ENCODE measurements around the gene NEMP2. TPM values are rescaled to one million over a fixed set of nuclear protein-coding genes. Genes with fewer than 3 reads are reported as not detected.

NEMP2 gene
- total RNA-seq, 1 donor from 2014 or later: 11.9 TPM

DNA sequence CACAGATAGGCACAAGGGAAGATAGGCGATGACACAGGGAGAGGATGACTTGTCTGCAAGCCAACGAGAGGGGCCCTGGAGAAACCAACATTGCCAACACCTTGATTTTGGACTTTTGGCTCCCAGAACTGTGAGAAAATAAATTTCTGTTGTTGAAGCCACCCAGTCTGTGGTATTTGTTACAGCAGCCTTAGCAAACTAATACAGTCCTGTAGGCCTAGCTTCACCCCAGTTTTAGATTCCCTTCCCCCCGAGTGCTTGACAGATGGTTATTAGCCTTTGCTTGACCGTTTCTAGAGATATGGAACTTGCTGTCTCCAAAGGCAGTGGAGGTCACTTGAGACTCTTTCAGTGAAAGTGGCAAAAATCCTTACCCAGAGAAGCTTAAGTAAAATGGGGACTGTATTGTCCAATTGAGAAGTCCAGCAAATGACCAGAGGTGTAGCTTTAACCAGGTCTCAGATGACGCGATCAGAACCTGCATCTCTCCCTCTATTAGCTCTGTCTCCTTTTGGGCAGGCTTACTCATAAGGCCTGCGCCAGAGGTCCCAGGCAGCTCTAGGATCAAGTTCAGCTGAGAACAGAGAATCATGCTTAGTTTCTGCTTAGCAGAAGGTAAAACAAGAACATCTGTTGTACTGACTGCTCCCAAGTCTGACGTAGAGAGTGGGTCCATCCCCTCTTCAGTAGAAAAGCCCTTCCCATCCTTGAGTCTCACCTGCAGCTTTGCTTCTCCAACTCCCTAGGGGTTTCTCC, 76.0 kb downstream of the NEMP2 start:
- Mint-ChIP-seq H3K36me3 (ENCODE audit: unreplicated experiment) (peaks cover 2% of the 10 kb centered on the region), H3K27me3 (ENCODE audit: unreplicated experiment) (no peaks in the 10 kb centered on the region), H3K27ac (ENCODE audit: unreplicated experiment) (no peak overlapping the region), H3K9me3 (ENCODE audit: unreplicated experiment) (no peaks in the 10 kb centered on the region), H3K4me1 (ENCODE audit: unreplicated experiment) (peaks cover 2% of the 10 kb centered on the region), H3K4me3 (ENCODE audit: unreplicated experiment) (no peak overlapping the region)
- TF ChIP-seq, protein P1, sequence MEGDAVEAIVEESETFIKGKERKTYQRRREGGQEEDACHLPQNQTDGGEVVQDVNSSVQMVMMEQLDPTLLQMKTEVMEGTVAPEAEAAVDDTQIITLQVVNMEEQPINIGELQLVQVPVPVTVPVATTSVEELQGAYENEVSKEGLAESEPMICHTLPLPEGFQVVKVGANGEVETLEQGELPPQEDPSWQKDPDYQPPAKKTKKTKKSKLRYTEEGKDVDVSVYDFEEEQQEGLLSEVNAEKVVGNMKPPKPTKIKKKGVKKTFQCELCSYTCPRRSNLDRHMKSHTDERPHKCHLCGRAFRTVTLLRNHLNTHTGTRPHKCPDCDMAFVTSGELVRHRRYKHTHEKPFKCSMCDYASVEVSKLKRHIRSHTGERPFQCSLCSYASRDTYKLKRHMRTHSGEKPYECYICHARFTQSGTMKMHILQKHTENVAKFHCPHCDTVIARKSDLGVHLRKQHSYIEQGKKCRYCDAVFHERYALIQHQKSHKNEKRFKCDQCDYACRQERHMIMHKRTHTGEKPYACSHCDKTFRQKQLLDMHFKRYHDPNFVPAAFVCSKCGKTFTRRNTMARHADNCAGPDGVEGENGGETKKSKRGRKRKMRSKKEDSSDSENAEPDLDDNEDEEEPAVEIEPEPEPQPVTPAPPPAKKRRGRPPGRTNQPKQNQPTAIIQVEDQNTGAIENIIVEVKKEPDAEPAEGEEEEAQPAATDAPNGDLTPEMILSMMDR (IDR thresholded peaks at IDR 0.05): no peak
- no peak for DNase-seq (ENCODE audit: extremely low spot score, unreplicated experiment)

DNA sequence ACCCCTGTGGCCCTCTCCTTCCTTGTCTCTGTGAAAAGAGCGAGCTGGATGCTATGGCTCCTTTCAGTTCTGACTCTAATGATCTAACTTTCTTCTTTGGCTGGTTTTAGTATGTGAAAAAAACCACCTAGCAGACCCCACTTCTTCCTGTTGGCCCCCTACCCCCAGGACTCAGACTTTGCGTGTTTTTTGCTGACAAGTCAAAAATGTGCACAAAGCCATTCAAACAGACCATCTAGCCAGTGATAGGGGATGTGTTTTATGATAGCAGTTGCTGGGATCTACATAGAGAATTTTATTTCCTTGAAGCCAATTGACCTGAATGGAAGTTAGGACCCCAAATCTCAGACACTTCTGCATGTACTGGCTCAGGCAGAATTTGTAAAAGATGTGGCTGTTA, 77.3 kb downstream of the NEMP2 start:
- TF ChIP-seq, protein P1 (IDR thresholded peaks at IDR 0.05): no peak
- Mint-ChIP-seq H3K4me1 (ENCODE audit: unreplicated experiment) (peaks cover 2% of the 10 kb centered on the region), H3K4me3 (ENCODE audit: unreplicated experiment) (no peak overlapping the region), H3K27me3 (ENCODE audit: unreplicated experiment) (no peaks in the 10 kb centered on the region), H3K27ac (ENCODE audit: unreplicated experiment) (no peak overlapping the region), H3K36me3 (ENCODE audit: unreplicated experiment) (peaks cover 2% of the 10 kb centered on the region), H3K9me3 (ENCODE audit: unreplicated experiment) (no peaks in the 10 kb centered on the region)
- DNase-seq (ENCODE audit: extremely low spot score, unreplicated experiment): no peak

DNA sequence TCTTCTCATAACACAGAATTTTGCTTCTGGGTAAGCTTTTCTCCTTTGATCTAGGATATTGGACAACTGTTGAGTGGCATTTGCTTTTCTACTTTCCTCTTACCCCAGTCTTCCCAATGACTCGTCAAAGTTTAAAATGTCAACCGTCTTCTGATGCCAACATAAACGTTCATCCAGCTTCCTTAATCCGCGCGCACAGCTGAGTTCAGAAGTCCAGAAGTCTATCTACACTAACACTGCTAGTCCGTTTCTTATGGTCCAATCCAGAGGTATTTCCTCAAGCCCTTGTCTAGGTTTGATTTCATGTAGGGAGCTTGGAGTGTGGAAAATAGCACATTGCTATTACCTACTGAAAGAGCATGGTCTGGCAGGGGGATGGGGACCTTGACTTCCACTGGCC, 77.7 kb downstream of the NEMP2 start:
- TF ChIP-seq, protein P1 (IDR thresholded peaks at IDR 0.05): no peak
- peaks cover 4% of the 10 kb centered on the region for H3K4me1 Mint-ChIP-seq (ENCODE audit: unreplicated experiment)
- no peak for DNase-seq (ENCODE audit: extremely low spot score, unreplicated experiment)
- H3K9me3 Mint-ChIP-seq (ENCODE audit: unreplicated experiment): no peaks in the 10 kb centered on the region
- H3K27ac Mint-ChIP-seq (ENCODE audit: unreplicated experiment): no peak overlapping the region
- no peaks in the 10 kb centered on the region for H3K27me3 Mint-ChIP-seq (ENCODE audit: unreplicated experiment)
- peaks cover 2% of the 10 kb centered on the region for H3K36me3 Mint-ChIP-seq (ENCODE audit: unreplicated experiment)
- no peak overlapping the region for H3K4me3 Mint-ChIP-seq (ENCODE audit: unreplicated experiment)

DNA sequence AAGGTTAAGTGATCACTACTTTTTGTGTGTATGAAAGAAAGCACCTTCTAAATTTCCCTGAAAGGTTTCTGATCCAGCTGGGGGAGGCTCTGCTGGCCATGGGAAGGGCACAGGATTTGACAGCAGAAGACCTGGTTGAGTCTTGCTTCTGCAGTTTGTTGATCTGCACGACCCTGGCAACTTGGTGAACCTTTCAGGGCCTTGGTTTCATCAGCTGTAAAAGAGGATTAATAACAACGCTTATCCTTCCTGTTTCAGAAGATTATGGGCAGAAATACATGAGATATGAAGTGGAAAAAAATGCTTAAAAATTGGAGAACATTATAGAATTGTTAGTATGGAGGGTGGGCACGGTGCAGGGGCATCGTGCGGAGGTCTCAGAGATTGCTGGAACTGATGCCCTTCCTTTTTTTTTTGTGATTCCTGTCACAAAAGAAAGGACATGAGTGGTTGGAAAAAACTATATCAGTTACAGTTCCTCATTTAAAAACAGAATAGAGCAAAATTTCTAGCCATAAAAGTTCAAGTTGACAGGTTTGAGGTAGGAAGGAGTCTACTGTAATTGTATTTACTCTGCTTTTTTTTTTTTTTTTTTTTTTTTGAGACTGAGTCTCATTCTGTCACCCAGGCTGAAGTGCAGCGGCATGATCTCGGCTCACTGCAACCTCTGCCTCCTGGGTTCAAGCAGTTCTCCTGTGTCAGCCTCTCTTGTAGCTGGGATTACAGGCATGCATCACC, 79.0 kb downstream of the NEMP2 start:
- TF ChIP-seq, protein P1 (IDR thresholded peaks at IDR 0.05): no peak
- peaks cover 2% of the 10 kb centered on the region for H3K36me3 Mint-ChIP-seq (ENCODE audit: unreplicated experiment)
- H3K4me3 Mint-ChIP-seq (ENCODE audit: unreplicated experiment): no peak overlapping the region

DNA sequence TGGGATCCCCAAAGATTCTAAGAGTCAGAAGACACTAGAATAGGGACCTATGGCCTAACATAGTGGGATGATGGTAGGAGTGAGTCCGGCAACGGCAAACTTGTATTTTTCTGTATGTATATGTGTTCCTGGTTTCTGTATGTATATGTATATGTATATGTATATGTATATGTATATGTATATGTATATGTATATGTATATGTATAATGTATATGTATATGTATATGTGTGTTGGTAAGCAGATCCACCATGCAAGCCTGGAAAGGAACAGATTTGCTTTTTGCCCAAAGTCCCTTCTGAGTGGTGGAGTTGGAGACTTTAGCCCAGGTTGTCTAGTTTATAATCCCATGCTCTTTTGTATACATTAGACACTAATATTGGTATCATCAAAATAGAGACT, 79.7 kb downstream of the NEMP2 start:
- peaks cover 2% of the 10 kb centered on the region for H3K36me3 Mint-ChIP-seq (ENCODE audit: unreplicated experiment)
- no peak overlapping the region for H3K27ac Mint-ChIP-seq (ENCODE audit: unreplicated experiment)
- H3K27me3 Mint-ChIP-seq (ENCODE audit: unreplicated experiment): no peaks in the 10 kb centered on the region
- no peak overlapping the region for H3K4me3 Mint-ChIP-seq (ENCODE audit: unreplicated experiment)
- H3K9me3 Mint-ChIP-seq (ENCODE audit: unreplicated experiment): no peaks in the 10 kb centered on the region
- TF ChIP-seq, protein P1 (IDR thresholded peaks at IDR 0.05): no peak
- no peak for DNase-seq (ENCODE audit: extremely low spot score, unreplicated experiment)
- H3K4me1 Mint-ChIP-seq (ENCODE audit: unreplicated experiment): peaks cover 10% of the 10 kb centered on the region

More for the DNA sequence above, 79.0 kb downstream of the NEMP2 start:
- Mint-ChIP-seq H3K4me1 (ENCODE audit: unreplicated experiment) (peaks cover 10% of the 10 kb centered on the region), H3K27ac (ENCODE audit: unreplicated experiment) (no peak overlapping the region), H3K9me3 (ENCODE audit: unreplicated experiment) (no peaks in the 10 kb centered on the region), H3K27me3 (ENCODE audit: unreplicated experiment) (no peaks in the 10 kb centered on the region)
- DNase-seq (ENCODE audit: extremely low spot score, unreplicated experiment): no peak
